LNCaP clone FGC (cell line): ENCODE data around the gene NOVA2.

Experiments
- DNase-seq: peaks from one replicate; pipeline ENCODE4 v3.0.0-alpha.2; 2011; ENCODE audit warnings: low read depth
- H3K4me3 ChIP-seq: 2 replicates; pipeline ENCODE4 v1.5.1; 2011; ENCODE audit warnings: mild to moderate bottlenecking, low read depth, low read length, control low read depth
- CTCF ChIP-seq: IDR thresholded peaks from 2 replicates; pipeline ENCODE4 v1.5.1; 2012; ENCODE audit warnings: mild to moderate bottlenecking; ENCODE audit not compliant: control insufficient read depth, insufficient read depth; ENCODE audit errors: extremely low read depth

The NOVA2 gene

GRCh38 chr19:45938733-45939319, 34.8 kb downstream of the NOVA2 start:
- no peak overlapping the region for H3K4me3 ChIP-seq
- no peak for DNase-seq
- TF ChIP-seq CTCF, result no peak

GRCh38 chr19:45935267-45935666, 38.4 kb downstream of the NOVA2 start:
- no peak overlapping the region for H3K4me3 ChIP-seq
- TF ChIP-seq CTCF, result no peak
- DNase-seq, result no peak

GRCh38 chr19:45934551-45935230, 39.0 kb downstream of the NOVA2 start:
- no peak overlapping the region for H3K4me3 ChIP-seq
- TF ChIP-seq CTCF, result no peak
- no peak for DNase-seq

GRCh38 chr19:45933759-45934158, 39.9 kb downstream of the NOVA2 start:
- H3K4me3 ChIP-seq, result no peak overlapping the region
- DNase-seq, result no peak
- no peak for TF ChIP-seq CTCF

GRCh38 chr19:45931055-45931454, 42.6 kb downstream of the NOVA2 start:
- no peak overlapping the region for H3K4me3 ChIP-seq
- no peak for DNase-seq
- TF ChIP-seq CTCF, result no peak

GRCh38 chr19:45929247-45929646, 44.4 kb downstream of the NOVA2 start:
- no peak for TF ChIP-seq CTCF
- no peak overlapping the region for H3K4me3 ChIP-seq
- no peak for DNase-seq
